Inferior parietal cortex (tissue), 1 donor: ENCODE measurements around the gene TFF1.
"Not testable (repeated sequence)": the region's sequence is repeated elsewhere in the genome, so short reads cannot be mapped to it uniquely, and the experiment has no call there.

ENCODE experiments used
- DNase-seq: peaks from one replicate; pipeline ENCODE4 v3.0.0-alpha.2; 2016; ENCODE audit errors: extremely low spot score

The TFF1 gene

DNA sequence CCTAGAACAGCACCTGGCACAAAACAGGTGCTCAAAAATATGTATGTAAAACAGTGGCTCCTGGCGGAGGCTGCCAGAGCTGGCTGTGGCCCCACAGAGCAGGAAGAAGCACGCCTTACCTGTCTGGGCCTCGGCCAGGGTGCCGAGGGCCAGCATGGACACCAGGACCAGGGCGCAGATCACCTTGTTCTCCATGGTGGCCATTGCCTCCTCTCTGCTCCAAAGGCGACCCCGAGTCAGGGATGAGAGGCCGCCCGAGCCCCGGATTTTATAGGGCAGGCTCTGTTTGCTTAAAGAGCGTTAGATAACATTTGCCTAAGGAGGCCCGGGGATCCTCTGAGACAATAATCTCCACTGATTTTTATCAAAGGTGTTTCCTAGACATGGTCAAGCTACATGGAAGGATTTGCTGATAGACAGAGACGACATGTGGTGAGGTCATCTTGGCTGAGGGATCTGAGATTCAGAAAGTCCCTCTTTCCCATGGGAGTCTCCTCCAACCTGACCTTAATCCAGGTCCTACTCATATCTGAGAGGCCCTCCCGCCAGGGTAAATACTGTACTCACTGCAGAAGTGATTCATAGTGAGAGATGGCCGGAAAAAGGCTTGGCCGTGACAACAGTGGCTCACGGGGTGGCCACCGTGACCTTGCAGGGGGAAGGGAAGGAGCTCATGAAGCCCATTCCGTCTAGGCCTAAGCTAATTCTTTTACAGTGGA, at the start of gene TFF1:
Gene TFF1 (minus strand): TSS at position 244 of the 719 bp plus-strand sequence. CDS start 40 bp downstream, at position 204.
- DNase-seq = no peak

DNA sequence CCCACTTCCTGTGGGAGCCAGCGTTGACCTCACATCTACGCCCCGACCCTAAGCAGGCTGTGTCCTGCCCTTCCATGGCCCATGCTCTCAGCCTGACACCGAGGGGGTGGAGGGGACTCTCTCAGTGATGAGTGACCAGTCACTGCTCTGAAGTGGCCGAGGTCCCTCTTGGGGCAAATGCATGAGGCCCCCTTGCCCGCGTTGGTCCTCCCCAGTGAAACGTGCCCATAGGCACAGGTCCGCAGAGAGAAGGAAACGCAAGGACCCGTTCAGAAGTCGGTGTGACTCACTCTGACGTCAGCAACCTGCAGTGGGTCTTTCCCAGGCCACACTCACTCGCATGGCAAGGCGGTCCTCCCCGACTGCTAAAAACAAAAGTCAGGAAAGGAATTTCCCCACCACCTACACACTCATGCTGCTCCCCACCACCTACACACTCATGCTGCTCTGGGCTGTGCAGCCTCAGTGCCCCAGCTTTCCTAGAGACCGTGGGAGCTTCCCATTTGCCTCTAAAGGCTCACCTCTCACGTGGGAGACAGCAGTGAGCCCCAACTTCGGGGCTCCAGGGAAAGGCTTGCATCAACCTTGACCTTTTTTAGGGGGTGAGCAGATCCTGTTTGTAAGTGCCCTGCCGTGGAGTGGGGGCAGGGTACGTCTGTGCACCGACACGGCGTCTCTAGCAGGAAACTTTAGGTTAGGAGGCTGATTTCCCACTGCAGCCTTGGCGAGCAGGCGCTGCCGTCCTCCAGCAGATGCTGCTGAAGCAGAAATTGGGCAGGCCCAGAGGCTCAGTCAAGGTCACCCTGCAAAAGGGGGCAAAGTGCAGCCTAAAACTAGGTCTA, 48.8 kb upstream of the TFF1 start:
- DNase-seq = peak; percentile 19

DNA sequence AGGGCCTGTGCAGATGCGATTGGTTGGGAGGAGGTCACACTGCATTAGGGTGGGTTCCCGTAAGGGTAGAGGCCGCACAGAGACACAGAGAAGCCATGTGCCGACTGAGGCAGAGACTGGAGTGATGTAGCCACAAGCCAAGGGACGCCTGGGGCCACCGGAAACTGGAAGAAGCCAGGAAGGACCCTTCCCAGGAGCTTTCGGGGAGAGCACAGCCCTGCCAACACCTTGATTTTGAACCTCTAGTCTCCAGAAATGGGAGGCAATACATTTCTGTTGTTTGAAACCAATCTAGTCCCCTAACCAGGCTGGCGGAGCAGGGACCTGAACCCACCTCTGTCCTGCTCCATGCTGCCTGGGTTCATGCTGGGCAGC, 48.2 kb upstream of the TFF1 start:
- DNase-seq = no peak

DNA sequence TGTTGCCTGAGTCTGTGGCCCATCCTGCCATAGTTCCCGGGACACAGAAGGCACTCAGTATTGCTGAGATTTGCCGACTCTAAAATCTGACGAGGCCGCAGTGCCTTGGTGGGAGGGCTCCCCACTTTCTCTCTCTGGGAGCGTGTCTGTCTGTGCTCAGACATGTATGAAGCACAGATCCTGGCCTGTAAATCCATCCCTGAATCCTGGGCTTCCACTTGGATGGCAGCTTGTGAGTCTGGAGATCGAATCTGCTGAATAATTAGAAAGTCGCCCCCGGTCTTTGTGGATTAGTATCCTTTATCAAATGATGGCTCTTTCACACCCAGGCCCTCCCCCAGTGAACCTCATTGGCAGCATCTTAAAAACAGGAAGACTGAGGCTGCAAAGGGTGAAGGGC, 47.7 kb upstream of the TFF1 start:
- DNase-seq = no peak

DNA sequence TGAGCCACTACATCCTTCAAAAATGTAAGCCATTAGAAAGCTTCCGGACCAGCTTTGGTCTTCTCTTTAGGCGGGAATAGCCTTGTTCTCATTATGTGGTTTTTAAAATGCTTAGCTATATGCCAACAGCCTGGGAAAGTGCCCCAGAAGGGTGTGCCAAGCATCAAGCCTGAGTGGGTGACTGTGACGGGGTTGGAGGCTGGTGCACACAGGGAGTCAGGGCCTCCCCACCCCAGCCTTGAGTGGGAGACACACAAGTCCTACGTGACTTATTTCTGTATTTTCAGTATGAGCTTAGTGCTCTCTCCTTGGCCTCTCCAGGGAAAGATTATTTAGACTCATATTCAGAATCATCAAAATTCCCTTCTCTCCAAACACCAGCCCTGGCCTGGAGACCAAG, 47.2 kb upstream of the TFF1 start:
- DNase-seq = no peak

DNA sequence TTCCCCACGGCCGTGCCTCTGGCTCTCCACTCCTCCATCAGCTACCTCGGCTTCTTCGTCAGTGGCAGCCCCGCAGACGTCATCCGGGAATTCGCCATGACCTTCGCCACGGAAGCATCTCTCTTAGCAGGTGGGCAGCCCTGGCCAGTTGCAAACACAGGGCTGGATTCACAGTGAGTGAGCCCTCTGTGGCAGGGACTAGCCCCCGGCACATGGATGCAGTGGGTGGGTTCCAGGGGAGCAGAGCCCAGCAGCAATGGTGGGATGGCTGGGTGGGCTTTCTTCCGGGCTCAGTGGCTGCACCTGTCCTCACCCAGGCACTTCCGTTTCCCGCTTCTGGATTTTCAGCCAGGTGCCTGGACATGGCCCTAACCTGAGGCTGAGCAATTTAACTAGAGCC, 46.8 kb upstream of the TFF1 start:
- no peak for DNase-seq

DNA sequence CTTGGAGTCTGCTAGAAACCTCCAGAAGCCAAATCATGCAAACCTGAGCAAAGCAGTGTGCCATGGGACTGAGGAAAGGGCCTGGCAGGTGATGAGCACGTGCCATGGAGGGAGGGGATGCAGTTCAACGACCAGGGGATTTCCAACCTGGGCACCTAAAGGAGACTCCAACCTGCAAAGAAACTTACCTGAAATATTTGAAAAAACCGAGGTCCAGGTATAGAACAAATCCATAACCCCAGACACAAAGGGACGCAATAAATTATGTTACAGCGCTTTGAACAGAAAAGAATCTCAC, 46.2 kb upstream of the TFF1 start:
- no peak for DNase-seq

DNA sequence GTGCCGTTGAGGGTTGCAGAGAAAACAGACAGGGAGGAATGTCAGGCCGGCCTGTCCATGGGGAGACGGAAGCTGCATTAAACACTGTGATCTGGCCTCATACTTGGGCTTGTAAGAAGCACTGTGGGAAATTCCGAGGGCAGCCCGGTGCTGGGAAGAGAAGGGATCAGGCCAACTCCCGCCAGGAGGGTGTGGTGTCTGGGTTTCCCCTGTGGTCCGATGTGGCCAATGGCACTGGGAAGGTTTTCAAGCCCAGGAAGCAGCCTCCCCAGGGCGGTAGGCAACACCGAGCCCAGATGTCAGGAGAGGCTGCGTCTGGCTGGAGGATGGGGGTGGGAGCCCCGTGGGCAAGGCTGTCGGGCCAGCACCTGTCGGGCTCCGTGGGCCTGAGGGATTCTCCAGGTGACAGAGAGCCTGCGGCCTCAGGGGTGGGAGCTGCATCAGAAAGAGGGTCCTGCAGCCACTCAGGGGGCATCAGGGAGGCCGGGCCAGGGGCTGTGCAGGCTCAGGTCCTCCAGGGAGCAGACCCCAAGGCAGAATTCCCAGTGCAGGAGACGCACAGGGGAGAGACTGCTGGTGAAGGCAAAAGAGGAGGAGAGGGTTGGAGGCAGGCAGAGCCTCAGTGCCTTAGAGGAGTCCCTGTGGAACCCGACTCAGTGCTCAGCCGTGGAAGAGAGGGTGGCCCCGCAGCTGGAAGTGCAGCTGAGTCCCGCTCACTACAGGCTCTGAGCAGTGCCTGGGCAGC, 45.7 kb upstream of the TFF1 start:
- no peak for DNase-seq

DNA sequence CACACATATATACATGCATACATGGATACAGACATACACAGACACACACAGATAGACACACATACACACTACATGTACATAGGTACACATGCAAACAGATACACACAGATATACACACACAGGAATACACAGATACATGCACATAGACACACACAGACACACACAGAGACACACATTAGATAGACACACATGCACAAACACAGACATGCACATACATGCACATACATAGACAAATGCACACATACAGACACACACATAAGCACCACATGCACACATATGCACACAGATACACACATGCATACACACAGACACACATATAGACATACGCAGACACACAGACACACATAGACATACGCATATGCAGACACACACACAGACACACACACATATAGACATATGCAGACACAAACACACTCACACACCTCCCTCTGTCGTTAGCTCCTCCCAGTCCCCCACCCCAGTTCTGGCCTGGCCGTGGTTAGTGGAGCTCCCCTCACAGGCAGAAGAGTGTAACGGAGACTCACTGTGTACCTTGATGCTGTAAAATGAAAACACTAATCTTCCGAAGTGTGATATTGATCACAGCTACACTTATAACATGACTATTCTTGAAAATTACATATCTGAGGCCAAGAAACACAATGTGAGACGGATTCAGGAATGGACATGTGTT, 45.0 kb upstream of the TFF1 start:
- no peak for DNase-seq

DNA sequence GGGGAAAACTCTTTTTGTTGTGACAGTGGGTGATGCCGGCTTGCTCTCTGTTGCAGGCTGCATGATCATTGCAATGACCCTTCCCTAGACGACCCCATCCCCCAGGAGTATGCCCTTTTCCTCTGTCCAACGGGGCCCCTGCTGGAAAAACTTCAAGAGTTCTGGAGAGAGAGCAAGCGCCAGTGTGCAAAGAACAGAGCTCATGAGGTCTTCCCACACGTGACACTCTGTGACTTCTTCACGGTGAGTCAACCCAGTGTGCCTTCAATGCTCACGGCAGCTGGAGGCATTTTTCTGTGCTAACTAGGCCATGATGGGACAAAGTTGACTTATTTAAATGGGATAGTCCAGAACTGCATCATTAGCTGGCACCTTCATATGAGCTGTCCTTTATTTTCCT, 43.0 kb upstream of the TFF1 start:
- DNase-seq = no peak

DNA sequence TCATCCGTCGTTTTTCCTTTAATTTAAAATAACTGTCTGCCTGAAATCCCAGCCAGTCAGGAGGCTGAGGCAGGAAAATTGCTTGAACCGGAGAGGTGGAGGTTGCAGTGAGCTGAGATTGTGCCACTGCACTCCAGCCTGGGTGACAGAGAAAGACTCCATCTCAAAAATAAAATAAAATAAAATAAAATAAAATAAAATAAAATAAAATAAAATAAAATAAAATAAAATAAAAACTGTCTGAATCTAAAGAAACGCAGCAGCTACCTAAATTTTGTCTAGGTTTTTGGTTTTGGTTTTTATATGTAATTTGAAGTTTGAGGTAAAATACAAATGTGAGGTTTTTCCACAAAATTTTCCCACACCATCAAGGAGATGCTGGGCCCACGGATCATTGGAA, 42.4 kb upstream of the TFF1 start:
- not testable (repeated sequence) for DNase-seq

DNA sequence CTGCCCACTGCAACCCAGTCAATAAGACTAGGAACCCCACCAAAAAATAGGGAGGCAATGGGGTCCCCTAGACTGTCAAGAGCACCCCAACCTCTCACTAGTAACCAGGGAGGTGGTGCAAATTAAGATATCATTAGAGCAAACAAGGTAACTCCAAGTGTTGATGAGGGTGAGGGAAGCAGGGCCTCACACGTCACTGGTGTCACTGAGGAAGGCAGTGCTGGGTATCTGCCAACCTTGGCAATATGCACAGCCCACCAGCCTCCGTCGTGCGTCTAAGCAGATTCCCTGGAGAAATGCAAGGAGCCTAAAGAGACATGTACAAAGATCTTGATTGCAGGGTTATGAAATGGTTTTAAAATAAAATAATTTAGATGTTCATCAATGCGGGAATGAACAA, 41.1 kb upstream of the TFF1 start:
- no peak for DNase-seq

DNA sequence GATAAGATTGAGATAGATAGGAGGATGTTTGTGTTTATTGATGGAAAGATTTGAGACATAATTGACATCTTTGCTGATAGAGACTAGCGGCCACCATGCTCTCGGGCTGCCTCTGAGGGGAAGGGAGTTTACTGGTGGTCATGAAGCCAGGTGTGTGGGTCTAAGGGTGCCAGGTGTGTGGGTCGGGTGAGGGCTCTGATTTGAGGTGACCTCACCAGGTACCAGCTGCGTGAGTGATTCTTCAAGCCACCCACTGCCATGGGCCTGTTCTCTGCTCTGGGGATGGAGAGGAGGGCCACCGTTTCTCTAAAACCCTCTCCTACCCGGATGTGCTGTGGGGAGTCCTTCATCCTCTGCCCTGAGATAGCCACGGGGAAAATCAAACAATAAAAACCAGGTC, 40.5 kb upstream of the TFF1 start:
- DNase-seq = no peak

DNA sequence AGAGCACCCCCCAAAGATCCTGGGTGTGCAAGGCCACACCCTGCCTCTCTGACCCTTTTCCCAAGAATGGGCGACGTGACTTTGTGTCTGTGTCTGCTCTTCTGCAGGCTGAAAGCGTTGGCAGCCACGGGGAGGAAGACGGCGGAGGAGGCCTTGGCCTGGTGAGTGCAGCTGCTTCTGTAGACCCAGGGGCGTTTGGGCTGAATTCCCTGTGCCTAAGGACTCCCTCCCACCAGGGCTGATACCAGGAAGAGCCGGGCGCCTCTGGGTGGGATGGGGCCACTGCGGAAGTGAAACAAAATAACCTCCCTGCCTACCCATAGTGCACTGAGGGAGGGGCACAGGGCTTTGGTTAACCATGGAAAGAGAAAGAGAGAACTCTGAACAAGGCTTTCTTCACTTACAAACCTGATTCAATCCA, 39.9 kb upstream of the TFF1 start:
- no peak for DNase-seq

DNA sequence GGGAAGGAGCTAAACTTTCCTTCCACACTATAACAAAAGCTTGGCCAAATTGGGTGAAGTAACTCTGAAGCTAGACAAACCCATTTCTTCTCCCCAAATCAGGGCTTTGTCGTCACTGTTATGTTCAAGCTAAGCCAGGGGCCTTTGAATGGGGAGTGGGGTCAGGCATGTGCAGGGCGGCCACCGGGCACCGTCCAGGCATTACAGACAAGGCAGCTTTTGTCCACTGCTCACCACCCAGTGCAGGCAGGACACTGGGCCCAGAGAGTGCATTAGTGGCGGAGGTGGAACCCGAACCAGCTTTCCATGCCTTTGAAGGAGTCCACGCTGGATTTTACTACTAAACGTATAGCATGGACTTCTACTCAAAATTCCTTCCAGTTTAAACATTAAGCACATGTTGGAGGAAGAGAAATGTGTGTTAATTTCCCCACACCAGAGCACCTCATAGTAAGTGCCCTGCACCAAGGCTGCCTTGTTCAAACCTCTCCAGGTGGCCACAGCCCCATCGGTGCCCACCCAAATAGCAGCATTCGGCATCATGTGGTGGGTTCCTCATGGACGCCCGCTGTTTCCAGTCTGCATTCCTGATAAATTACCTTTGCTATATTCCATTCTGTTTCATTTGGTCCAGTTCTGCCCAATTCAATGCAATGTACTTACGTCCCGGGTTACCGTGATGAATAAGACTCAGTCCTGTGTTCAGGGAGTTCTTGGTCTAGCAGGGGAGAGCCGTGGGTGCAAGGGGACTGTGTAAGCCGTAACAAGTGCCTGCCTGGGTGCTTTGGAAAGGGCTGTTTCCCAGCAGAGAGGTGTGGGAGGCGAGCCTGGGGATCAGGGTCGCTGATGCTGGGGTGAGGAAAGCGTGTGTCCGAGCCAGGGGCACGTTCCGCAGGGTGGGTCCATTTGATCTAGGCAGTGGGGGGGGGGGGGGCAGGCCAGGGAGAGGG, 39.0 kb upstream of the TFF1 start:
- no peak for DNase-seq

DNA sequence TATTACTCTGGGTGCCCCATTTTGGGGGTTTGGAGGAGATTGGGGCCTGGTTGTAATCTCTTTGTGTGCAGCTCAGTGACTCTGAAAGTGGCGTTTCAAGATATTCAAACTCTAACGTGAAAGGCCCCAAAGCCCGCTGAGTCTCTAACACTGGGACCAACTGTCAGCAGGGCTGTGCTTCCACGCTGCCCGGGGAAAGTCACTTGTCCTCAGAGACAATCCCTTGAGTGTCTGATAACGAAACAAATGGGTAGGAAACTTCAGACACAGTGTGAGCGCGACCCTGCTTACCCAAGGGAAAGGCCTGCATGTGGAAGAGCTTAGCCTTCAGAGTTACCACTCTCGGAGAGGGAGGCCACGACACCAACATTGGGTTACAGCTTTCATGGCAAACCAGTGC, 38.2 kb upstream of the TFF1 start:
- DNase-seq = no peak

DNA sequence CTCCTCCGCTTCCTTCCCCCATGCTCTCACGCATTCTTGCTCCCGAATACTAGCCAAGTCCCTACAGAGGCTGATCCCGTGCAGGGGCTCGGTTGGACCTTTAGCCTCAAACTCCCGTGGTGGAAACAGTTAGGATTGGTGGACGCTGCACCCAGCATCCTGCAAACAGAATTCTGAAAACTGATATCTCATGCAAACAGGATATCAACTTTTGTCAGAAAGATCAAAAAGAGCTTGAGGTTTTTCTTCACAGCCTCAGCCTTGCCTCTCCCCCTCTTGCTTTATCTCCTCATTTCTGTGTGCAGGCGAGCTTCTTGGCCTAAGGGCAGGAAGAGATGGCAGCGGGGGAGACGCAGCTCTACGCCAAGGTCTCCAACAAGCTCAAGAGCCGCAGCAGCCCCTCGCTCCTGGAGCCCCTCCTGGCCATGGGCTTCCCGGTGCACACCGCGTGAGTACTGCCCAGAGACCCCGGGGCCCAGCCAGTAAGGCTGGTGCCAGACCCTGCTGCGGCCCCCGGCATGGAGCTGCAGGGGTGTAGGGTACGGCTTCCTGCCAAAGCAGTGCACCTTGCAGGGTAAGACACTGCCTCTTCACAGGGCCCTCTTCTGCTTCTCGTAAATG, 37.4 kb upstream of the TFF1 start, which contains the start of gene UBASH3A:
Gene UBASH3A (plus strand): TSS at position 292 of the 621 bp plus-strand sequence. CDS start 44 bp downstream, at position 336.
- peak; percentile 4 for DNase-seq

DNA sequence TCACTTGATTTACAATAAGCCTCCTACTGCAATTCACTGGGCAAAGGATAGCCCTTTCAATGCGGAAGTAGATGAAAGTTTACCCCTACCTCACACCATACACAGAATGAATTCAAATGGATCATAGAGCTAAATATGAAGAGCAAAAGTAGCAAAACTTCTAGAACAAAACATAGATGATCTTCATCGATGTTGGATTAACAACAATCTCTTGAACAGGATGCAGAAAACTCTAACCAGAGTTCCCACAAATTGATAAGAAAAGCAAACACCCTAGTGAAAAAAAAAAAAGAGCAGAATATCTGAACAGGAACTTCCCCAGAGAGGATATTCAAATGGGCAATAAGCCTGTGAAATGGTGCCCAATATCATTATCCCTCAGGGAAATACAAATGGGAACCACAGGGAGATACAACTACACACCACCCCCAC, 35.5 kb upstream of the TFF1 start:
- no peak for DNase-seq

DNA sequence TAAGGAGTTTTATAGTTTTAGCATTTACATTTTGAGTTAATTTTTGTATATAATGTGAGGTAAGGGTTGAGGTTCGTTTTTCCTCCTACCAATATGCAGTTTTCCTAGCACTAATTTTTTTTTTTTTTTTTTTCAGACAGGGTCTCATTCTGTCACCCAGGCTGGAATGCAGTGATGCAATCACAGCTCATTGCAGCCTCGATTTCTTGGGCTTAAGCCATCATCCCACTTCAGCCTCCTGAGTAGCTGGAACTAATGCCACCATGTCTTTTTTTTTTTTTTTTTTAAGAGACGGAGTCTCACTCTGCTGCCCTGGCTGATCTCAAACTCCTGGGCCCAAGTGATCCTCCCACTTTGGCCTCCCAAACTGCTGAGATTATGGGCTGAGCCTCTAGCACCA, 34.8 kb upstream of the TFF1 start:
- no peak for DNase-seq

DNA sequence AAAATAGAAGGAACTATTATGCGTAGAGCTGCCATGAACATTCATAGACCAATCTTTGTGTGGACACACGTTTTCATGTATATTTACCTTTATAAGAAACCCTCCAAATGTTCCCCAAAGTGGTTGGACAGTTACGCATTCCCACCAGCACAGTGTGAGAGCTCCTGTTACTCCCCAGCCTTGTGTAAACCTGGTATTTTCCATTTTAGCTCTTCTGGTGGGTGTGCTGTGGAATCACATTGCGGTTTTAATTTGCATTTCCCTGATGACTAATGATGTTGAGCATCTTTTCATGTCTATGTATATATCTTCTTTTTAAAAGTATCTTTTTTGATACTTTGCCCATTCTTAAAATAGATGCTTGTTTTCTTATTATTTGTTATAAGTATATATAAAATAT, 34.2 kb upstream of the TFF1 start:
- peak; percentile 6 for DNase-seq
